HG03565 (cell line): ENCODE measurements around the gene TBCEL.

Experiments used
- ATAC-seq: cut with Tn5 transposase; IDR thresholded peaks from one replicate; pipeline ENCODE4 v1.9.1; 2021; ENCODE audit warnings: mild to moderate bottlenecking, moderate library complexity; ENCODE audit not compliant: unreplicated experiment

Gene TBCEL

DNA sequence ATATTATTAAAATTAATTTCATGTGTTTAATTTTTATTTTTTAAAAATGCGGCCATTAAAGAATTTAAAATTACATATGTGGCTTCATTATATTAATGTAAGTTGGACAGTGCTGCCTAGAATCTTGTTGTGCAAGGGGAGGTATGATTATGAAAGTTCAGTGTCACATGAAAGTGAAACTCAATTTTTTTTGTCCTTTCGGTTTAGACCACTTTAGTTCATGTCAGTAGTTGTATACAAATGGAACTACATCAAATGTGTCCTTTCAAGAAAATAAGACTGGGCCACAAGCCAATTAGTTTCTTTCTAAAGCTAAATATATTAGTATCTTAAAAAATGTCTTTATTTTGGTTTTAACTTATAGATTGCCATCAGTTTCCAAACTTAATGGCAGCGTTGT, 35.7 kb downstream of the TBCEL start:
- ATAC-seq = peak; percentile 92

DNA sequence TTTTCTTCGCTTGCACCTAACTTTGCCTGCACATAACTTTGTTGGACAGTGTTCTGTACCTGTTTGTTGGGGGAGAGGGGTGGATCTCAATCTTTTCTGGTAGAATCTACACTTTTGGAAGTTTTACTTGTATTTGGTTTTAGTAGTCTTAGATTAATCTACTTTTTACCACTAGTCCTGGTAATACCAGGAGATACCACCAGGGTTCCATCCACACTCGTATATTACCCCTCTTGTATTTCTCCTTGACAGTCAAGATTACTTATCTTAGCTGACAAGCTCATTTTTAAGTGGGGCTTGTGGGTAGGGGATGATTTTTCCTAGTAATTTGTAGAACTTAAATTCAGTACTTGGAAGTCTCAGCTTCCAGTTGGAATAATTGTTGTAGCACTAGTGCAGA, 39.8 kb downstream of the TBCEL start:
- no peak for ATAC-seq

DNA sequence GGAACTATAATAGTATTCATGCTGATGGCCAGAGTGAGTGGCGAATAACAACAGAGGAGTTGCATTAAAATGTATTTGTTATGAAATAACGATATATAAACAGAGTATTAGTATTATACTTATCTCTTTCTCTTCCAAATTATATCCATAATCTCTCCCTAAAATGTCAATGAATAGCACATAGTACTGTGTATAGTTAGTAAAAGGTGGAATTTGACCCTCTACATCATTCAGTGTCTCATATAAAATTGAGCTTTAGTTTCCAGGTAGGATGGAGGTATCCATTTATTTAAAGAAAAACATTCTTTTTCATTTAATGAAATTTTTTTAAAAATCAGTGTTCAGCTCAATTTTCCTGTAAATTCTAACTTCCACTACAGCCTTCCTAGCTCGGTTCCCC, 42.7 kb downstream of the TBCEL start:
- no peak for ATAC-seq

DNA sequence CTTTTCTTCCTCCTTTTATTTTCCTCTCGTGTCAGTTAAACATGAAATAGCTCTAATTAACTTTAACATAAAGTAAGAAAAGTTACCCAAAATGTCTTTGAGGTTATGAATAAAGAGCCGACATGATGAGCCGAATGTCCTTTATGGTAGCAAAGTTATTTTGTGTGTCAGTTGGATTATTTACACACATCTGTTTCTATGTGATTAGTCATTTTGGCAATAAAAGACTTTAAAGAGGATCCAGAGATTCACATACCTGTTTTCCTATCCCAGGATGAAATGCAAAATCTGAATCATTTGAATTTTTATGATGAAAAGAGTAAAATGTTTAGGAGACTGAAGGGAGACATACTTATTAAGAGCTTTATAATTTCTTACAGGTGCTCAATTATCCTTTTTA, 43.1 kb downstream of the TBCEL start:
- no peak for ATAC-seq

DNA sequence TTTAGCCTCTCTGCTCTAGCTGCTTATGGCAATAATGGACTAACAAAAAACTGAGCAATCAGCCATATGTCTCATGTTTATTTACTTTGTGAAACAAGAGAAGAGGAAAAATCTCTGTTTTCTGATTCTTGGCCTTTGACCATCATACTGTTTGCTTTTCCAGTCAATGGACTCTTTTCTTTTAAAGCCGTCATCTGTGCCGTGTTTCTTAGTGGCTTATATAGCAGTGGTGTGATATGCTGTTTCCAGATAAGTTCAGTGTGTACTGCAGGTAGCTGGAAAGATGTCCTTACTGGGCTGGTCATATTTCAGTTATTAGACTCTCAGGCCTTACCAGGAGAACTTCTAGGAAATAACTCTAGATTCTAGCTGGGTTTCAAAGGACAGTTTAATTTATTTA, 43.6 kb downstream of the TBCEL start:
- ATAC-seq = no peak

DNA sequence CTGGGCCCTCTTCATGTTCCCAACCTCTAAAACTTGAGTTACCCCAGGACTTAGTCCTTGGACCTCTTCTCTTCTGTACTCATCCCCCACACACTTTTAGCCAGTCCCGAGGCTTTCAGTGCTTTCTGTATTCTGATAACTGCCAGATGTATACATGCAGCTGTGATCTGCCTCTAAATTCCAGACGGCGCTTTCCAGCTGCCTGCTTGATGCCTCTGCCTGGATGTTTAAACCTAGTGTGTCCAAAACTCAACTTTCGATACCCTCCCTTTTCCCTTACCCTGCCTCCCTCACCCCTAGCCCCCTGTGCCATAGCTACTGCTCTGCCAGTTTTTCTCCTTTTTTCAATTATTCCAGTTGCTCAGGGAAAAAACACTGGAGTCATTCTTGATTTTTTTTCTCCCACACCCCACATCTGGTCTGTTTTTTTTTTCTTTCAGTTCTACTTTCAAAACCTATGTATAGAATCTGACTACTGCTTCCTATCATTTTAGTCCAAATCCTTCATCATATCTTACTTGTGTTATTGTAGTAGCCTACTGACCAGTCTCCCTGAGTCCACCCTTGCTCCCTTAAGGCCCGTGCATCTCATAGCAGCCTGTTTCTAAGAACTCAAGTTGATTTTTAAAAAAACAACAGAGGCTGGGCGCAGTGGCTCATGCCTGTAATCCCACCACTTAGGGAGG, 44.2 kb downstream of the TBCEL start:
- ATAC-seq = no peak

DNA sequence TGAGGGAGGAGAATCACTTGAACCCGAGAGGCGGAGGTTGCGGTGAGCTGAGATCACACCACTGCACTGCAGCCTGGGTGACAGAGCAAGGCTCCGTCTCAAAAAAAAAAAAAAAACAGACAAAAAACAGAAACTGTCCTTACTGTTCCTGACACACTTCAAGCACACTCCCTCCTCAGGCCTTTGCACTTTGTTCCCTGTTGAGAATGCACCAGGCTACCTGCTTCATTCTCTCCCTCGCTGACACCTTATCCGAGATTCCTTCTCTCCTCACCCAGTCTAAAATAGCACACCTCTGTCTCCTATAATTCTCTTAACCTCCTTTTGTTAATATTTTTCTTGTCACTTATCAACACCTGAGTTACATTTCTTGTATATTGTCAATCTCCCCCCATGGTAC, 44.9 kb downstream of the TBCEL start:
- ATAC-seq = no peak

DNA sequence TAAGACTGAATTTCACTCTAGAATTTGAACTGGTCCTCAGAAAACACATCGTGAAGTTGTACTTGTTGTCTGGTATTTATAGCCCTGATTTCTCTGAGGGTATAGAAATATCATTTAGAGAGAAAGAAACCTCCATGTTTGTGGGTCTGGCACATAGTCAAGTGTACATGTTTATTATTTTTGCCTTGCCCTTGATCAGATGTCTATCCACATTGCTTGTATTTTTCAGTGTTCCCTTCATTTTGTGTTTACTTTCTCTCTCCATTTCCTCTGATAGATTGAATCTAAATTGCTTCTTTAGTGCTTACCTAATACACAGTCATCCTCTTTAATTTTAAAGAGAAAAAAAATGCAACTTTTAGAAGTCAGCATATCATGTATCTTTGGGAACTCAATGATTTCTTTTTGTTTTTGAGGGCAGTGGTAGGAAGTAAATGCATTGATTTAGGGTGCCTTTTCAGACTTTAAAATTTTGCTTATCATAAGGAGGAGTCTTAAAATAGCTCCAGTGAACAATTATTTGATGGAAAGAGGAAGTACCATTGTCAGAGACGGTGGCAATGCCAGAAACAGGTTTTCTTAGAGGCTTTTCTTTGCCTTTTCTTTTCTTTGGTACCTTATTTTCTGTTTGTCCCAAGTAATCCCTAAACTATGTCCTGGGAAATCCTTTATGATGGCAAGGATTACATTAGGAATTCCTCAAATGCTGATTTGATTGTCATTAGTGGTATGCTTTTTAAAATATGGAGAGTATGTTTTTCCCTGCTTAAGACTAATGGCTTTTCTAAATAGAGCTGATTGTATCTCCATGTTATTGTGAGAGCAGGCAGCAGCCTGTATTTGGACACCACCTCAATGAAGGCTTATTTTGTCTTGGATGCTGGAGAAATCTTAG, 47.3 kb downstream of the TBCEL start:
- ATAC-seq = no peak

DNA sequence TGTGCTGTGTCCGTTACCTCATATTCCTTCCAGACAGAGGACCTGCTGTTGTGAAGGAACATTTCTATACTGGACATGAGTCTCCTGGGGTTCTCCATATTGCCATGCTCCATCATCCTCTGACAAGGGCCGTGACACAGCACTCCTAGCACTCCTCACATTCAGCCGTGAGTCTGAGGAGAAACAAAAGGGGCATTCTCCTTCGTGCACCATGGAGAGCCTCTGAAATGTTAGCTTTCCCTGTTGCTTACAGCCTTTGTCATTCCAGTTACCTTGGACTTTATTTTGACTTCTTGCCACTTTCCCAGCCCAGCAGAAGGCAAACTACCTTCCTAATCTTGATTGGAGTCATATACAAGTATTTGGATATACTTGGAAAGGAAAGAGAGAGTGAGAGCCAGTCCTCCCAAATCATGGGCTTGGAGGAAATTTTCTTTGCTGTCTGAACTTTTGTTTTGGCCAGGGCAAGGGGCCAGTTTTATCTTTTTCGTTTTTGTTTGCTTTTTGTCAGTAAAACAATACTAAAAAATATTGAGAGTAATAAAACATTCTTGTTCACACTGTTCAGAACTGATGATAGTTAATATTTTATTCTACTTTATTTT, 48.0 kb downstream of the TBCEL start:
- no peak for ATAC-seq

DNA sequence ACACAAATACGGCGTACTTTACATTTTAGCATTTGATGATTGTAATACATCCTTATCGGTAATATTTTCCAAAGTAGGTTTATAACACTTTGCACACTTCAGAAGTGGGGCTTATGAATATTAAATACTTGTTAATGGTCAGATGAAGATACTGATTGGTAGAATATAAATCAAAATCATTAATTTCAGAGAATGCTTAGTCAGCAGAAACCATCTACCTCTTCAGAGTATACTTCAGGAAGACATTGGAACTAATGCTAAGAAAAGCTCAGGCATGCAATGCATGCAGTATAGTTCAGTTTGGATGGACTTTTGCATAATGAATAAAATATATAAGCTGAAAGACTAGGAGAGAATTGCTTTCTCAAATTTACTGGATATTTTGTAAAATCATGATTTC, 57.4 kb downstream of the TBCEL start:
- ATAC-seq = no peak

DNA sequence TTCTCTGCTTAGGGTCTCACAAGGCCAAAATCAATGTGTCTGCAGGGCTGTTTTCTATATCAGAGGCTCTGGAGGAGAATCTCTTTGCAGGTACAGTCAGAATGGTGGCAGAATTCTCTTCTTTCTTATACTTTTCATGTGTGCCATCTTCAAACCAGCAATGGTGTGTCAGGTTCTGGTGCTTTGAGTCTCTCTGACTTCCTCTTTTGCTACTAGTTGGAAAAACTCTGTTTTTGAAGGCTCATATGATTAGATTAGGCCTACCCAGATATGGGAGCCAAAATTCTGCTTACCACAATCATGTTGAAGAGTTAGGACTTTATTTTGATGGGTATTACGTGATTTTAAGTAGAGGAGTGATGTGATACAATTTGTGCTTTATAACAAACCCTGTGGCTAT, 58.3 kb downstream of the TBCEL start:
- no peak for ATAC-seq

DNA sequence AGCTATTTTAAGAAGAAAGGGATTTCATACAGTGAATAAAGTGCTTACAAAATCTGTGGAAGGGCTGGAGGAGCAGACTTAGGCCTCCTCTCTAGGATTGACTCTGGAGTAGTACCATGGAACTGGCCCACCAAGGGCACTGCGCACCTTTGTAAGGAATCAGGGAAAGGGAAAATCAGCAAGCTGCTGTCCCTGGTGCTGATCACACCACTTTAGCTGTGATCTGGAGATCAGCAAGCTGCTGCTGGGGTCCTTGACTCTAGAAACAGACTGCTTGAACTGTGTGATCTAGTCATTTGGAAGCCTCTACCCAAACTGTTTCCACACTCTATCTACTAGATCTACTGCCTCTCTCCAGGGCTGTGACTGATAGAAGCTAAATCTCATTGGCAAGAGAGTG, 58.8 kb downstream of the TBCEL start:
- ATAC-seq = no peak

DNA sequence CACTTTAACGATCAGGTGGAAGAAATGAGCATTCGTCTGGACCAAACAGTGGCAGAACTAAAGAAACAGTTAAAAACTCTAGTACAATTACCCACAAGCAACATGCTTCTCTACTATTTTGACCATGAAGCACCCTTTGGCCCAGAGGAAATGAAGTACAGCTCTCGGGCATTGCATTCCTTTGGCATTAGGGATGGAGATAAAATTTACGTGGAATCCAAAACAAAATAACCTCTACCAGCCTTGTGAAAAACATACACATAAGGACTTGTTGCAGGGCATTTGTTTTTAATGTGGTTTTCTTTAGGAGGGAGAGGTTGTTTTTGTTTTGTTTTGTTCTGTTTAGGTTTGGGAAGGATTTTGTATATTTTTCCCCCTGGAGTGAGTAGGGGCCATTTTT, 63.0 kb downstream of the TBCEL start:
- ATAC-seq = no peak

DNA sequence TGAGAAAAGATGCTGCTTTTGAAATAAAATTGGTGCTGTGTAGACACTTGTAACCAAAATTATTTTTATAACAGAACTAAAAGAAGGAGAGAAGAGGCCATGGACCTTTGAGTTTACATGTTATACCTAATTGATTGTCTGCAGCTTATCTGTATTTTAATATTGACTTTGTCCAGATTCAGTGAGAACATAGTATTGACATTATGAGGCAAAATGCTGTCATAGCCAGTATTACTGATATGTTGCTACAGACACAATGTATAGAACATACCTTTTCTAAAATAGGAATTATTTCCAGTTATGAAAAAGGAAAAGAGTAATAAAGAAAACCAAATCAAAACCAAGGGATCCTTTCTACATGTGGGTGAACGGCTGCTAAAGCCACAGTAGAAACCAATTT, 65.7 kb downstream of the TBCEL start:
- ATAC-seq = no peak

DNA sequence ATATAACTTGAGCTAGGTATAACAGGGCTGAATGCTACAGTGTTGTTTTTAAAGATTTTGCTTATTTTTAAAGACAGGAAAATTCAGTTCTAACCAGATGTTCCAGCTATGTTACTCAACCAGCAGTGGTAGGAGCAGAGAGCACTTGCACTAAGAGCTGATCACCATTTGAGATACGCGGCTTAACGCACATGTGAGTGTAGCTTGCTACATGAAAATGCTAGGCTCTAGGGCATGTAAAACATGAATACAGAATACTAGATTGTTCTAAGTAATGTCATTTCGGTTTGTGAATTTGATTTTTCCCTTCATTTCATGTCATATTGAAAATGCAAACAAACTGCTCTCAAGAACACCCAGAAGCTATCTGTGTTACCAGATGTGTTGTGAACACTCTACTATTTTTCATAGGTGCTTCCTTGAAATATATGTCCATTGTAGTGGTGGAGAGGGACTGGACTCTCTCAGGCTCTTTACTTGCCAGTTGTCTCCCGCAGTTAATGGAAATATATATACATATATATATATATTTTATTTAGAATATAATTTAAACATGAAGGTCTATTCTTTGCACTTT, 66.3 kb downstream of the TBCEL start:
- ATAC-seq = no peak

DNA sequence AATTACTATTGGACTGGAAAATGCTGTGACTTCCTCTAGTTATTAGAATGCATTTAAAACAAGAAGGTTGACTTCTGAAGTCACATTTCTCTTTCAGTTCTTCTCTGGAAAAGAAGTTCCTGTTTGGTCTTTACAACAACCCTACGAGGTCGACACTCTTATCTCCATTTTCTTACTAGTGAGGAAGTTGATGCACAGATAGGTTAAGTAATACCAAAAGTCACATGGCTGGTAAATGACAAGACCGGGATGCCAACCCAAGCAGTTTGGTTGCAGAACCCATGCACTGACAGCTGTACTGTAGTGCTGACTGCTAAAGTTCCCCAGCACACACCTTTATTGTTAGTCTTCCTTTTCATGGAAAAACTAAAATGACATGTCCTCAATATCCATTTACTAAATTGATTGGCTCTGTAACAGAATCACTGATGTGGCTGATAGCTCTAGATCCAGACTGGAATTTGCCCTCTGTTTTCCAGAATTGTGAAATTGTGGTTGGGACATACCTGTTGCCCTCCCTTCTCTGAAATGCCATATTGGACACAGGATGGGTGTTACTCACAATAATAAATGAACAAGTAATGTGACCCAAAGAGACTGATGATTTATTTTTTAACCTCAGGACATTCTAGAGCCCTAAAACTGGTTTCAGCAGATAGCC, 67.7 kb downstream of the TBCEL start:
- no peak for ATAC-seq

DNA sequence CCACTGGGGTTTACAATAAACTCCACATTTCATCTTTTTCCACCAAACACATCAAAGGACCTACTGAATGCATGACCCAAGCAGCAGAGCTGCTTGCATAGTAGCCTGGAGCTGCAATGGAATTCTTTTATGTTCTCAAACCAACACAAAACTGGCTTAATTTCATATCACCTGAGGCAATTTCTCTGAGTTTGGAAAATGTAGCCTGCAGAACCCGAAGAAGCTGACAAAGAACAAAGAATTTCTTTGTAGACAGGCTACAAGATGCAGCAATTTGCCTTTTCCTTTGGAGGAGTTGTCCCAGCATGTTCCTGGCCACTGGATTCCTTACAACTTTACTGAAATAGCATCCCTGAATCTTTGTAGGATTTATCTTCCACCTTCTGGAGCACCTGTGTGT, 71.7 kb downstream of the TBCEL start:
- ATAC-seq = no peak

DNA sequence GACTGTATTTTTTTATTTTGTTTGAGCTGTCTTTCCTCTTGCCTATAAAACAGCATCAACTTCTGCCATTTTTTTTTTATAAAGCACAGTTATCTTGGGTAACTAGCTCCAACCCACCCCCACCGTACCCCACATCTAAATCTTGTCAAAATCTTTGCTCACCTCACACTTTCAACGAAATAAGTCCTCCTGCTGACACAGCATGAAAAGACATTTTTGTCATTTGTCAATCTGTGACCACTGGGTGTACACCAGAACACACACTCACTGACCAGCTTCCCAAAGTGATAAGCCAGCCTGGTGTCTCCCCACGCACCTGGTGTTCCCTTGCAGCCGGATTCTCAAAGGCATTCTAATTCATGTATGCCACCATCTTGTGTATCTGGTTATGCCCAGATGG, 75.5 kb downstream of the TBCEL start:
- no peak for ATAC-seq

DNA sequence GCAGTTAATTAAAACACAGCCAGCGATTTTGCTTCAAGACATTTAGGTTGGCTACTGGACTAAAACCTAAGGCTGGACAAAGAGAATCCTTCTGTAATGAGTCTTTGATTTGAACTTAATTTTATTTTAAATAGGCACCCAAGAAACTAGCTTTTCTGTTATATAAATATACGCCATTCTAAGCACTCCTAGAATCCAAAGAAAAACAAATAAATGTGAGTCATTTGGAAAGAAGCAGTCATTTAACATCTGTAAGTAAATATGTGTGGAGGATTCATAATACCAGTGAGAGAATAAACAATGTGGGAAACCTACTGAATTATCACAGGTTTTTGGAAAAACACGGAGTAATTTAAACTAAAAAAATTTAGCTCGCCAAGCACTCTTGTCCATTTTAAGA, 76.0 kb downstream of the TBCEL start:
- no peak for ATAC-seq

DNA sequence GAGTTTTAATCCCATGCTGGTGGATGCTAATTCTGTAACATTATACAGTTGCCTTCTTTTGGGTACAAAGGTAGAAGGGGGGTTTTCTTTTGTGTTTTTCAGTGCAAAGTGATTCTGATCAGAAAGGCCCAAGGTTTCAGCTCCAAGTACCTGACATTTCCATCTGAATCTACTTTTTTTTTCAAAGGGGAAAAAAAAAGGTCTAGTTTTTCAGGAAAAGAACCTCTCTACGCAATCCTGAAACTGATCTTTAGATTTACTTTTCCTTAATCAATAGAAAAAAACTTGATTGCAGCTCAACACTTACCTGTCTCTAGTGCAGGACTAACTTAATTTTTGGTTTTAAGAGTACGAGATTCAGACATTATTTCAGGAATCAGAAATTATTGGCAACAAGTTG, 77.0 kb downstream of the TBCEL start, which contains the start of gene TECTA:
TECTA (plus strand) TSS at position 301 of the 400 bp plus-strand sequence. CDS start 1,423 bp downstream, outside the sequence.
- no peak for ATAC-seq

DNA sequence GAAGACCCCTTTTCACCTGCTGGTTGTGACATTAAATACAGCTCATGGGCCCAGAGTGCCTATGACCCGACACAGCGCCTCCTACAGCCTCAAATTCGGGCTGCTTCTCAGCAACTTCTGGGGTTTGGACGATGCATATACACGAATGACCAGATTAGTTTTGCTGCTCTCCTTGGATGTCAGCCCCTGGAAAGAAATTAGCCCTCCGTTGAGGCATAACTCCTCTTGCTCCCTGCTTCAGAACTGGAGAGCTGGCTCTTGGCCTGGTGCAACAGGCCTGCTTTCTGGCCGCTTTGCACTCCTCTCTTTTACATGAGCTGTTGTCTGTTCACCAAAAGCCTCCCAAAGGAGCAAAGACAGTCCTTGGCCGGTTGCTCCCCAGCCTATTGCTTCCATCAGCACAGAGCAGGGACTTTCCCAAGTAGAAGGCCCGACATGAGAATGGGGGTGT, 80.4 kb downstream of the TBCEL start:
- no peak for ATAC-seq
